ENCODE results near the gene FCN3. TPM values are rescaled to one million over a fixed set of nuclear protein-coding genes. Genes with fewer than 3 reads are reported as not detected.
A peak's percentile ranks its signal among the peaks of the same experiment; 100 is the strongest.

The FCN3 gene
- total and polyA plus RNA-seq, 9 of the 15 experiments (the other 6 are each of a cell fraction or from before 2014, with no cell fraction given) = 0.49 TPM; not detected in 8

- under 1% methylated on average over 45 of the region's 67 CpGs for WGBS (ENCODE audit: insufficient coverage, low coverage, missing lambda C conversion rate)
- DNase-seq (ENCODE audit: extremely low read depth in 1 of 4, low spot score in 3 of 4) = peak; percentile 90 to 91 (median 90)
- TSS peak; percentile 87 for BruUV-seq (replicated peaks)
- peak within 1 kb of the TSS; percentile 85 to 91 for H3K9ac ChIP-seq (ENCODE audit: insufficient read depth in 1 of 2, low read depth in 2 of 2, low read length in 2 of 2)
- H3K27me3 ChIP-seq (ENCODE audit: control insufficient read depth in 2 of 2, insufficient read depth in 2 of 2, low read length in 2 of 2) = no peaks in the 10 kb centered on the region
- peak; percentile 86 for ATAC-seq
- peak within 1 kb of the TSS; percentile 92 for H2AFZ ChIP-seq (ENCODE audit: low read depth, low read length)
- FAIRE-seq = peak; percentile 83
- peak within 1 kb of the TSS; percentile 78 for H3K27ac ChIP-seq (ENCODE audit: extremely low read depth, low read depth, low read length)
- peaks cover 20 to 48% of the 10 kb centered on the region in 2 experiments; a peak in 4 of 5 replicates for H3K4me1 ChIP-seq (replicated peaks in 1 of 2; ENCODE audit: control insufficient read depth in 2 of 2, insufficient read depth in 2 of 2, low read length in 2 of 2)
- no peaks in the 10 kb centered on the region for H3K79me2 ChIP-seq (ENCODE audit: control insufficient read depth, insufficient read depth, low read length)
- H3K9me1 ChIP-seq (ENCODE audit: control insufficient read depth, insufficient read depth, low read length) = no peaks in the 10 kb centered on the region
- peak within 1 kb of the TSS; percentile 82 for H3K4me3 ChIP-seq
- peak within 1 kb of the TSS; percentile 84 for H3K4me2 ChIP-seq (ENCODE audit: insufficient read depth, low read length)
- ChIA-PET POLR2A (interaction anchor here (0.6 to 3.3 kb wide), 23 partner anchors 11 to 333 kb away, joined by 3 to 20 read pairs (median 3); partner anchors contain the start of genes CD164L2 and SYTL1), CTCF (ENCODE audit: low intra/inter-chr PET ratio) (interaction anchor here (0.6 to 1.0 kb wide), 4 partner anchors 26 to 84 kb away, joined by 3 to 5 read pairs (median 4); partner anchors contain the start of gene GPR3)
- in situ Hi-C loops (cut with MboI) (no loop called here), intact Hi-C loops (cut with micrococcal nuclease) (loop anchor here (10.0 kb wide), 1 partner anchor 172 kb away; no protein-coding TSS in a partner anchor)
- no peaks in the 10 kb centered on the region for H3K36me3 ChIP-seq (ENCODE audit: control insufficient read depth, insufficient read depth, low read length)
- H4K20me1 ChIP-seq (replicated peaks; ENCODE audit: control insufficient read depth, insufficient read depth, low read length) = no peaks in the 10 kb centered on the region; the same call in 1 of the 2 replicates
- H3K9me3 ChIP-seq (replicated peaks; ENCODE audit: control insufficient read depth, insufficient read depth, low read depth, low read length) = no peaks in the 10 kb centered on the region
- peak; percentile 69 for TF ChIP-seq TFAP4 (CRISPR knock-in tag; IDR thresholded peaks at IDR 0.05; ENCODE audit: borderline replicate concordance)
- no peak; the same call in 1 of the 2 replicates for TF ChIP-seq JUND (IDR thresholded peaks at IDR 0.05; ENCODE audit: borderline replicate concordance, low read depth, low read length)
- peak; percentile 9; the same call in 1 of the 3 replicates for TF ChIP-seq JUND (tag; IDR thresholded peaks at IDR 0.05; ENCODE audit: borderline replicate concordance, low read depth, low read length)
- TF ChIP-seq CHD1 (IDR thresholded peaks at IDR 0.05; ENCODE audit: low read length) = peak; percentile 45
- TF ChIP-seq ATF7 (IDR thresholded peaks at IDR 0.05) = peak; percentile 23; the same call in 1 of the 2 replicates
- TF ChIP-seq REST (IDR thresholded peaks at IDR 0.05; ENCODE audit: borderline replicate concordance) = peak; percentile 91
- TF ChIP-seq REST (CRISPR knock-in tag; IDR thresholded peaks at IDR 0.05; ENCODE audit: low read depth) = peak; percentile 77
These were observed 8.0 kb downstream of the FCN3 start, which contains the start of gene MAP3K6 for GRCh38 chr1:27366411-27367159. Gene MAP3K6, minus strand, starts transcription at chr1:27366961. Its CDS starts 364 bp downstream, at chr1:27366597.
